OCI-LY1 (cell line): ENCODE results near the gene RAB40B.
"Not testable (repeated sequence)": the region's sequence is repeated elsewhere in the genome, so short reads cannot be mapped to it uniquely, and the experiment has no call there.

Source experiments
- H2AFZ ChIP-seq: fragments of 200-600 bp; sonication (generic), shearing (Covaris generic); 2 replicates; pipeline ENCODE4 v1.6.0; 2014; ENCODE audit warnings: antibody characterized with exemption, mild to moderate bottlenecking, low read length
- H3F3A ChIP-seq: fragments of 200-600 bp; sonication (generic), shearing (Covaris generic); 2 replicates; pipeline ENCODE4 v1.6.0; 2014; ENCODE audit warnings: mild to moderate bottlenecking, antibody characterized with exemption, low read length, moderate library complexity; ENCODE audit not compliant: insufficient read depth
- H3K27ac ChIP-seq: fragments of 200-600 bp; sonication (generic); 2 replicates; pipeline ENCODE4 v1.5.1; 2014; ENCODE audit warnings: low read length, mixed run types, mild to moderate bottlenecking, low read depth; ENCODE audit not compliant: poor library complexity, severe bottlenecking
- H3K27me3 ChIP-seq: fragments of 200-600 bp; sonication (generic); 2 replicates; pipeline ENCODE4 v1.6.0; 2014; ENCODE audit warnings: antibody characterized with exemption, mild to moderate bottlenecking, low read length, moderate library complexity; ENCODE audit not compliant: insufficient read depth
- H3K36me3 ChIP-seq: fragments of 200-600 bp; sonication (generic); 2 replicates; pipeline ENCODE4 v1.6.1; 2014; ENCODE audit warnings: mild to moderate bottlenecking, antibody characterized with exemption, low read length, moderate library complexity, mixed read lengths; ENCODE audit not compliant: insufficient read depth
- H3K4me1 ChIP-seq: fragments of 200-600 bp; sonication (generic); 2 replicates; pipeline ENCODE4 v1.5.1; 2014; ENCODE audit warnings: mild to moderate bottlenecking, low read length, moderate library complexity; ENCODE audit not compliant: insufficient read depth, severe bottlenecking
- H3K4me2 ChIP-seq: fragments of 200-600 bp; sonication (generic), shearing (Covaris generic); 2 replicates; pipeline ENCODE4 v1.6.1; 2014; ENCODE audit warnings: low read length
- H3K4me3 ChIP-seq: fragments of 200-600 bp; sonication (generic); 2 replicates; pipeline ENCODE4 v1.5.1; 2014; ENCODE audit warnings: low read length, low read depth, mild to moderate bottlenecking, mixed read lengths; ENCODE audit not compliant: poor library complexity, severe bottlenecking
- H3K79me2 ChIP-seq: fragments of 200-600 bp; shearing (Covaris generic); 2 replicates; pipeline ENCODE4 v1.6.1; 2016; ENCODE audit warnings: mixed run types, low read length, mixed read lengths; ENCODE audit not compliant: insufficient read depth
- H3K9ac ChIP-seq: fragments of 200-600 bp; sonication (generic), shearing (Covaris generic); 2 replicates; pipeline ENCODE4 v1.6.1; 2014; ENCODE audit warnings: mild to moderate bottlenecking, low read length, mixed read lengths
- H3K9me2 ChIP-seq: fragments of 200-600 bp; sonication (generic), shearing (Covaris generic); 2 replicates; pipeline ENCODE4 v1.6.1; 2014; ENCODE audit warnings: low read depth, mild to moderate bottlenecking, low read length, mixed read lengths
- H3K9me3 ChIP-seq: fragments of 200-600 bp; shearing (Covaris generic); 2 replicates; pipeline ENCODE4 v1.6.1; 2014; ENCODE audit warnings: low read length, mixed read lengths
- H4K20me1 ChIP-seq: fragments of 200-600 bp; sonication (generic), shearing (Covaris generic); 2 replicates; pipeline ENCODE4 v1.6.0; 2016; ENCODE audit warnings: mild to moderate bottlenecking, low read length; ENCODE audit not compliant: insufficient read depth
- CTCF ChIP-seq: fragments of 200-600 bp; sonication (generic), shearing (Covaris generic); IDR thresholded peaks from 2 replicates; pipeline ENCODE4 v1.5.1; 2017; ENCODE audit warnings: mild to moderate bottlenecking, antibody characterized with exemption, low read length, moderate library complexity, mixed read lengths
- EZH2 ChIP-seq: fragments of 200-600 bp; sonication (generic), shearing (Covaris generic); IDR thresholded peaks from 2 replicates; pipeline ENCODE4 v1.8.0; 2017; ENCODE audit warnings: borderline replicate concordance, mixed run types, mild to moderate bottlenecking, antibody characterized with exemption, low read length, moderate library complexity, mixed read lengths

Gene RAB40B

DNA sequence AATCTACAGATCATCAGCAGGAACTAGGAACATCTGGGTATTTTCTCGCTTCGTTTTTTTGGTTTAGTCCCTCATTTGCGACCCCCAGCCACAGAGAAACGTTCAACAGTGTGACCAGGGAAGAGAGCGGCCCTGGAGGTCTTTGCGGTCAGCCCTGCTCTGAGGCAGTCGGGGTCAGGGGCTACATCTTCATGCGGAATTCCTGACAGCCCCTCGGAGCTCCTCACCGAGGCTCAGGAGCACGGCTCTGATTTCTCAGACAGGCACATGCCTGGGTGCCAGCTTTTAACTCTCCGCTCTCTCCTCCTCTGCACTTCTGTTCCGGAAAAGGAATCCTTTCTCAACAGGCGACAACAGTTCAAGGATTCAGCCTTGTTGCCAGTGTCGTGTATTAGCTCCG, 42.2 kb downstream of the RAB40B start:
- Histone ChIP-seq H3K27ac (no peak overlapping the region), H3K9me2 (no peaks in the 10 kb centered on the region), H3K36me3 (no peaks in the 10 kb centered on the region; the same call in 1 of the 2 replicates), H3K79me2 (no peaks in the 10 kb centered on the region), H3K4me1 (peaks cover 8% of the 10 kb centered on the region), H3K9me3 (no peaks in the 10 kb centered on the region), H3K4me3 (no peak overlapping the region), H3K4me2 (no peak overlapping the region), H3F3A (no peaks in the 10 kb centered on the region), H4K20me1 (no peaks in the 10 kb centered on the region), H2AFZ (no peak overlapping the region), H3K27me3 (0 out of 2 replicates have a peak, but pooled peaks cover 6% of the 10 kb centered on the region), H3K9ac (no peak overlapping the region)
- TF ChIP-seq EZH2: no peak

DNA sequence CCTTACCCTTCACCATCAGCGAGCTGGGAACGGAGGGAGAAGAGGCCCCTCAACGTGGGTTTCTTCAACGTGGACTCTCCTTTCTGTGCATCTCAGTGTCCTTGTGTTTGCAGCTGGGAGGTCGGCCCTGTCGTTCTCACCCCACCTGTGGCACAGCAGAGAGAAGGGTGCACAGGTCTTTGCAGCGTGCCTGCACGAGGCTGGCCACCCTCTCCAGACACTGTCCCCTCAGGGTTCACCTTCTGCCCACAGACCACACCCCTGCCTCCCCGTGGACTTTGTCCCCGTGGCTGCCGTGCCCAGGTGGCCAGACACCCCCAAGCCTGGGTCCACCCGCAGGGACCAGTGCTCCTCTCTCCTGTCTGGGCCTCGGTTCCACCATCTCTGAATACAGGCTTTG, 43.0 kb downstream of the RAB40B start:
- Histone ChIP-seq H2AFZ (no peak overlapping the region), H3F3A (no peaks in the 10 kb centered on the region), H3K27ac (no peak overlapping the region), H3K9me3 (no peaks in the 10 kb centered on the region), H3K9ac (no peak overlapping the region), H4K20me1 (no peaks in the 10 kb centered on the region), H3K4me1 (peaks cover 8% of the 10 kb centered on the region), H3K4me2 (no peak overlapping the region), H3K79me2 (no peaks in the 10 kb centered on the region), H3K36me3 (no peaks in the 10 kb centered on the region; the same call in 1 of the 2 replicates), H3K9me2 (no peaks in the 10 kb centered on the region), H3K4me3 (no peak overlapping the region), H3K27me3 (0 out of 2 replicates have a peak, but pooled peaks cover 6% of the 10 kb centered on the region)
- TF ChIP-seq CTCF (no peak), EZH2 (no peak)

DNA sequence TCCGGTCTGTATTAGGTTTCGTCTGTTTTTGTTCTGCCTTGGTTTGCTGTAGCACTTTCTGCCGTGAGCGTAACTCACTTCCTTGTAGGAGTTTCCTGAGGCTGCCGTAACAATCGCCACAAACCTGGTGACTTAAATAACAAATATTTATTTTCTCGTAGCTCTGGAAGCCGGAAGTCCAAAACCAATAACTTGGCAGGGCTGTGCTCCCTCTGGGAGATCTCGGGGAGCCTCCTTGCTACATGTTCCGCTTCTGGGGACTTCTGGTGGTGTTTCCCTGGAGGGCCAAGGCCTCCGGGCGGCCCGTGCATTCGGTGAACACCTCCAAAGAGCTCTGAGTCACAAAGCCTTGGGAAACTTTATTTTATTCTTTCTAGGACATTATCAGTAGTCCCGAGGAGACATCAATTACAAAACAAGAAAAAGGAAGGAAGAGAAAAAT, 43.4 kb downstream of the RAB40B start:
- H3K9me3 ChIP-seq: no peaks in the 10 kb centered on the region
- H3K9ac ChIP-seq: no peak overlapping the region
- H3F3A ChIP-seq: no peaks in the 10 kb centered on the region
- no peak overlapping the region for H2AFZ ChIP-seq
- H3K36me3 ChIP-seq: no peaks in the 10 kb centered on the region
- H3K27me3 ChIP-seq: 0 out of 2 replicates have a peak, but pooled peaks cover 6% of the 10 kb centered on the region
- no peak overlapping the region for H3K4me2 ChIP-seq
- TF ChIP-seq EZH2: no peak
- no peak for TF ChIP-seq CTCF
- H3K79me2 ChIP-seq: no peaks in the 10 kb centered on the region
- H3K27ac ChIP-seq: no peak overlapping the region
- no peaks in the 10 kb centered on the region for H4K20me1 ChIP-seq
- H3K9me2 ChIP-seq: no peaks in the 10 kb centered on the region
- peaks cover 8% of the 10 kb centered on the region for H3K4me1 ChIP-seq
- no peak overlapping the region for H3K4me3 ChIP-seq

- H4K20me1 ChIP-seq, H3K9ac ChIP-seq, H3F3A ChIP-seq, H3K4me3 ChIP-seq, H2AFZ ChIP-seq, H3K27ac ChIP-seq, H3K27me3 ChIP-seq, H3K9me3 ChIP-seq, H3K36me3 ChIP-seq, H3K9me2 ChIP-seq, H3K4me2 ChIP-seq, H3K79me2 ChIP-seq, H3K4me1 ChIP-seq: not testable (repeated sequence)
Measured at GRCh38 chr17:82654611-82655010, 43.9 kb downstream of the RAB40B start.
